ENCODE data around the gene MAST4.
A peak's percentile ranks its signal among the peaks of the same experiment; 100 is the strongest.

MAST4 gene

DNA sequence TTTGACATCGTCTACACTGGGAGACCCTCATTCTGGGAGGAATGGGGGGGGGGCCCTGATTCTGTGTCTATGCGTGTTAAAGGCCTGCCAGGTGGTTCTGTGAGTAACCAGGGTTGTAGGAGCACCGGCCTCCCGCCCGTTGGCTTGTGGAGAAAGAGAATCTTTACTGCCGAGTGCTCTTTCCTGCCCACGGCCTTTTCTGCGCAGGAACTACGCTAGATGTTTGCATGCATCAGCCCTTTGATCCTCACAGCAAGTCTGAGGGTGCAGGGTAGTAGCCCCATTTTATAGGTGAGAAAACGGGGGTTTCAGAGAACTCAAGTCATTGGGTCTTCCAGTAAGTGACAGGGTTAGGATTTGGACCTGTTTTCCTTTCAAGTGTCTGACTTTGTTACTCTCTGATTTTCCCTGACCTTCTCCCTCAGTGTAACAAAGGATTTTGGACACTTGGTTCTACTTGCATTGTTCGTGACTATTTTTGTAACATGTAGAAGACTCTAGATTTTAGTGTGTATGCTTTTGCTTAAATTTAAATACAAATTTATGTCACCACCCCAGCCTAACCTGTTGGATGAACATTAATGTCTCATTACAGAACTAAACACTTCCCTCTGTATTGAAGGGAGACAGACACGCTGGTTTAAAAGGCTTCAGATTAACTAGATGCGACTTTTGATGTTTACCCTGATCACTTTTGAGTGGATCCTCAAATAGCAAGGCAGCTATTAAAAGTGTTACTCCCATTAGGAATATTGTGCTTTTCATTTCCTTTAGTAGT lies 22.0 kb downstream of the MAST4 start:
- ATAC-seq (no peak), DNase-seq (ENCODE audit: low spot score in 2 of 2) (no peak)
- H3K27ac Mint-ChIP-seq: no peak overlapping the region
- no peak overlapping the region for H3K4me3 Mint-ChIP-seq
- no peaks in the 10 kb centered on the region for H3K36me3 Mint-ChIP-seq
- peaks cover 6% of the 10 kb centered on the region for H3K4me1 Mint-ChIP-seq
- no peaks in the 10 kb centered on the region for H3K9me3 Mint-ChIP-seq

DNA sequence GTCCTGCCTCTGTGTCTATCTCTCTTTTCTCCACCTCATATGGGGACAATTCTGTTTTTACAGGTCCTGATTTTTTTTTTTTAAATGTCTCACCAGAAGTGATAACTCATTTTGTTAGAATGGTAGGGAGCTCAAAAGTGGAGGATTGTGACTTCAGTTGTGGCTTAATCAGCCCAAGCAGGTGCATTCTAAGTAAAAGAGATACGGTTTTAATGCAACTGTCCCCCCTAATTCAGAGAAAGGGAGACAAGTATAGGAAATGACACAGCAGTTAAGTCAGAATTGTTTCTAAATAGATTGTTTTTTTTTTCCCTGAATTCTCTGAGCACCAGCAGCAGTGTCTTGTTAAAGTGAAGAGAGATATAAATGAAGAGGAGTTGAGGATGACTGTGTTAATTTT lies 24.5 kb downstream of the MAST4 start:
- Mint-ChIP-seq H3K4me3 (no peak overlapping the region), H3K9me3 (no peaks in the 10 kb centered on the region), H3K36me3 (no peaks in the 10 kb centered on the region), H3K4me1 (peaks cover 6% of the 10 kb centered on the region), H3K27ac (peak overlapping the region; percentile 8)
- ATAC-seq (no peak), DNase-seq (ENCODE audit: low spot score in 2 of 2) (no peak)

DNA sequence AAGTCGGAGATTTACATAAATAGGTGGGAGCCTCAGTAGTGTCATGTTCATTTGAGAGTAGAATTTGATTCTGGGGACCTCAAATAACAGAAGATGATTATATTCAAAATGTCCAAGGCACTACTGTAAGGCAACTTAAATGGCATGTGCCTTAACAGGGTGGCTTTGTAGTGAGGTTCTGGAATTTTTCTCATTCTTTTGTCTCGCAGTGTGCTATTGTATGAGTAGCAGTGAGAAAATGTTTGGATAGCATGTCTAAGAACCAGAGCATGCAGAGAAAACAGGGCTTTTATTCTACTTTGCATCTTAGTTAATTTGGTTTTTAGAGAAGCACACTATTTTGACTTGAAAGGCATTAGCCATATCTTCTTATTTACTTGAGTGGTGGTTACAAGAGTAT lies 25.0 kb downstream of the MAST4 start:
- no peak for ATAC-seq
- DNase-seq (ENCODE audit: low spot score in 2 of 2): no peak
- Mint-ChIP-seq H3K4me3 (no peak overlapping the region), H3K27ac (peak overlapping the region; percentile 8), H3K36me3 (no peaks in the 10 kb centered on the region), H3K9me3 (no peaks in the 10 kb centered on the region), H3K4me1 (peaks cover 6% of the 10 kb centered on the region)

DNA sequence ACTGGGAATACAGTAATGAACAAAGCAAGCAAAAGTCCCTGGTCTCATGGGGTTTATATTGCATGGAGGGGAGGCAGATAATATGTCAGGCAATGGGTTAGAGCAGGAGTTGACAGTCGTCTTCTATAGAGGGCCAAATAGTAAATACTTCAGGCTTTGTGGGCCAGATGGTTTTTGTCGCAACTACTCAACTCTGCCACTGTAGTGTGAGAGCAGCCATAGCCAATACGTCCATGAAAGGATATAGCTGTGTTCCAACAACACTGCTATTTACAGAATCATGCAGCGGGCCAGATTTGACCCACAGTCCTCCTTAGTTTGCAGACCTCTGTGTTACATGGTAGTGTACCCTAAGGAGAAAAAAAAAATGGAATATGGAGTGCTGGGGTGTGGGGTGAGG lies 25.5 kb downstream of the MAST4 start:
- Mint-ChIP-seq H3K27ac (no peak overlapping the region), H3K4me3 (no peak overlapping the region), H3K4me1 (peaks cover 6% of the 10 kb centered on the region), H3K9me3 (no peaks in the 10 kb centered on the region), H3K36me3 (no peaks in the 10 kb centered on the region)
- no peak for DNase-seq (ENCODE audit: low spot score in 2 of 2)
- ATAC-seq: no peak

- DNase-seq (ENCODE audit: low spot score in 2 of 2) (no peak), ATAC-seq (no peak)
- no peaks in the 10 kb centered on the region for H3K4me1 Mint-ChIP-seq
- H3K9me3 Mint-ChIP-seq: no peaks in the 10 kb centered on the region
- H3K27ac Mint-ChIP-seq: no peak overlapping the region
- H3K36me3 Mint-ChIP-seq: no peaks in the 10 kb centered on the region
- H3K4me3 Mint-ChIP-seq: no peak overlapping the region
Measured at GRCh38 chr5:66628561-66628960, 32.4 kb downstream of the MAST4 start.

- H3K4me1 Mint-ChIP-seq: no peaks in the 10 kb centered on the region
Measured at GRCh38 chr5:66629446-66629845, 33.3 kb downstream of the MAST4 start.

DNA sequence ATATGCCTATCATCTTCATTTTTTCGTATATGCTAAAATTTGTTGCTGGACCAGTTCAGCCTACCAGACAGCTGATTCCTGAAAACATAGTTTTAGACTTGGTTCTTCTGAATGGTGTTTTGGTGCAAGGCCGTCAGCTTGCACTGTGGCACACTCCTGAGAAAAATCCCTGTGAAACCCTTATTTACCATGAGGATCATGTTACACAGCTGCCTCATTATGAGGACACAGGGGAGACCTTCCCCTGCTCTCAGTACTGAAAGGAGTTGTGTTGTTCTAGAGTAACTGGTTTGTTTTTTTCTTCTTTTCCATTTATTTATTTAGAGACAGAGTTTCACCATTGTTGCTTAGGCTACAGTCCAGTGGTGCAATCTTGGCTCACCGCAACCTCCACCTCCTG lies 37.6 kb downstream of the MAST4 start:
- Mint-ChIP-seq H3K27ac (no peak overlapping the region), H3K36me3 (no peaks in the 10 kb centered on the region), H3K4me1 (no peaks in the 10 kb centered on the region), H3K4me3 (no peak overlapping the region), H3K9me3 (no peaks in the 10 kb centered on the region)
- ATAC-seq (no peak), DNase-seq (ENCODE audit: low spot score in 2 of 2) (no peak)

More at GRCh38 chr5:66629446-66629845, 33.3 kb downstream of the MAST4 start:
- no peak overlapping the region for H3K4me3 Mint-ChIP-seq
- H3K9me3 Mint-ChIP-seq: no peaks in the 10 kb centered on the region
- DNase-seq (ENCODE audit: low spot score in 2 of 2) (no peak), ATAC-seq (no peak)
- H3K27ac Mint-ChIP-seq: no peak overlapping the region
- no peaks in the 10 kb centered on the region for H3K36me3 Mint-ChIP-seq

DNA sequence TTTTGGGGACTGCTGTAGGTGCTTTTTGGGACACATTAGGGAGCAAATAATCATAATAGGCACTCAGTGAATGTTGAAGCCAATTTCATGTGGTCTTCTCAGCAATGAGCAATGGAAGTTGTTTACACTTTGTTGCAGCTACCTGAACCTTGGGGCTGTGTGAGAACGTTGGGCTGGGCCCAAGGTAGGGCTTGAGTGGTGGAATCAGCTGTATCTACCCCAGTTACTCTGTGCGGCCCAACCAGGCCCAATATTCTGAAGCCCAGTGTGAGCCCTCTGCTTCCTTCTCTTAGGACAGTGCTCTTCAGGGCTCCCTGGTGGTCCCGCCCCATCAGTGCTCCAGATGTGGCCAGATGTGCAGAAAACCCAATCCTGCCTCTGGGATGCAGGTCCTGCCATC lies 38.4 kb downstream of the MAST4 start:
- ATAC-seq: peak; percentile 43
- Mint-ChIP-seq H3K36me3 (no peaks in the 10 kb centered on the region), H3K9me3 (no peaks in the 10 kb centered on the region), H3K4me1 (no peaks in the 10 kb centered on the region), H3K4me3 (no peak overlapping the region), H3K27ac (no peak overlapping the region)
- no peak for DNase-seq (ENCODE audit: low spot score in 2 of 2)

DNA sequence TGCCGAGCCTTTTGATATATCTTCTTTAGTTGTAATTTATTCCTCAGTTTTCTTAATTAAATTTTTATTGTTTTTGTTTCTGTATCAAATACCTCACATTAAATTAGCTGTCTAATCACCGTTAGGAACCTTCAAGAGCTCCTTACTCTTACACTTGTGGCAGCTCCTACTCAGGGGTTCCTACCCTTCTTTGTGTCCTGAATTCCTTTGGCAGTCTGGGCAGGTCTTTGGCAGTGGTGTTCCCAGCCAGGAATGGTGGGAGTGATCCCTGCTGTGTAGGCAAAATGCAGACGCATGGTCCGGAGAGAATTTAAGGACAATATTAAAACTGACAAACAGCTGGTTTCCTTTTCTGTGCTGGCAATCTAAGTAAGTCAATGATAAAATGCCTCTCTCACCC lies 41.8 kb downstream of the MAST4 start:
- no peak for ATAC-seq
- Mint-ChIP-seq H3K27ac (no peak overlapping the region), H3K4me1 (no peaks in the 10 kb centered on the region), H3K36me3 (no peaks in the 10 kb centered on the region), H3K4me3 (no peak overlapping the region), H3K9me3 (no peaks in the 10 kb centered on the region)
- no peak for DNase-seq (ENCODE audit: low spot score in 2 of 2)

- Mint-ChIP-seq H3K27ac (no peak overlapping the region), H3K9me3 (no peaks in the 10 kb centered on the region), H3K36me3 (no peaks in the 10 kb centered on the region), H3K4me3 (no peak overlapping the region), H3K4me1 (no peaks in the 10 kb centered on the region)
- ATAC-seq: no peak
- no peak for DNase-seq (ENCODE audit: low spot score in 2 of 2)
Measured at GRCh38 chr5:66639037-66639436, 42.8 kb downstream of the MAST4 start.

GRCh38 chr5:66642538-66642937 lies 46.3 kb downstream of the MAST4 start:
- ATAC-seq (no peak), DNase-seq (ENCODE audit: low spot score in 2 of 2) (no peak)
- no peak overlapping the region for H3K27ac Mint-ChIP-seq
- H3K4me3 Mint-ChIP-seq: no peak overlapping the region
- no peaks in the 10 kb centered on the region for H3K4me1 Mint-ChIP-seq
- no peaks in the 10 kb centered on the region for H3K9me3 Mint-ChIP-seq
- no peaks in the 10 kb centered on the region for H3K36me3 Mint-ChIP-seq

- Mint-ChIP-seq H3K9me3 (no peaks in the 10 kb centered on the region), H3K36me3 (no peaks in the 10 kb centered on the region), H3K4me3 (no peak overlapping the region), H3K4me1 (no peaks in the 10 kb centered on the region), H3K27ac (no peak overlapping the region)
- ATAC-seq: no peak
- DNase-seq (ENCODE audit: low spot score in 2 of 2): no peak
Measured at GRCh38 chr5:66643387-66643786, 47.2 kb downstream of the MAST4 start.

GRCh38 chr5:66644111-66644510 lies 47.9 kb downstream of the MAST4 start:
- Mint-ChIP-seq H3K4me3 (no peak overlapping the region), H3K36me3 (no peaks in the 10 kb centered on the region), H3K4me1 (no peaks in the 10 kb centered on the region), H3K9me3 (no peaks in the 10 kb centered on the region), H3K27ac (no peak overlapping the region)
- no peak for ATAC-seq
- no peak for DNase-seq (ENCODE audit: low spot score in 2 of 2)

- no peak for DNase-seq (ENCODE audit: low spot score in 2 of 2)
- Mint-ChIP-seq H3K27ac (no peak overlapping the region), H3K9me3 (no peaks in the 10 kb centered on the region), H3K4me1 (no peaks in the 10 kb centered on the region), H3K4me3 (no peak overlapping the region), H3K36me3 (no peaks in the 10 kb centered on the region)
- ATAC-seq: no peak
Measured at GRCh38 chr5:66645039-66645438, 48.8 kb downstream of the MAST4 start.

DNA sequence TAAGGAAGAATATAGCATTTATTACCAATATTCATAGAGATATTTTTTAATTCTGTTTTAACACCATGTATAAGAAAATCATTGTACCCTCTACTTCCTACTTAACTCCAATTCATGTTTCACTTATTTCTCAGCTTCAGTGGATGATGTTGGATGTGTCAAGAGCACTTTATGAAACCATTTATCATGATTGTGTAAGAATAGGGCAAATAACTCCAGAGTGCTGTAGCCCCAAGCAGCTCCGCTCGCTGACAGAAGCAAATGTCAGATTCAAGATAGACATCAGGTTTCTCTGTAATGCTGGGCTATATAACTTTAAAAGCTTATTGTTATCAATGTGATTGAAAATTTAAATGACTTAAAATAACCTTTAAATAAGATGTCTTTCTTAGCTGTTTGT lies 50.4 kb downstream of the MAST4 start:
- H3K4me1 Mint-ChIP-seq: no peaks in the 10 kb centered on the region
- no peak overlapping the region for H3K27ac Mint-ChIP-seq
- no peak overlapping the region for H3K4me3 Mint-ChIP-seq
- no peaks in the 10 kb centered on the region for H3K36me3 Mint-ChIP-seq
- no peaks in the 10 kb centered on the region for H3K9me3 Mint-ChIP-seq
- ATAC-seq: no peak
- DNase-seq (ENCODE audit: low spot score in 2 of 2): no peak

DNA sequence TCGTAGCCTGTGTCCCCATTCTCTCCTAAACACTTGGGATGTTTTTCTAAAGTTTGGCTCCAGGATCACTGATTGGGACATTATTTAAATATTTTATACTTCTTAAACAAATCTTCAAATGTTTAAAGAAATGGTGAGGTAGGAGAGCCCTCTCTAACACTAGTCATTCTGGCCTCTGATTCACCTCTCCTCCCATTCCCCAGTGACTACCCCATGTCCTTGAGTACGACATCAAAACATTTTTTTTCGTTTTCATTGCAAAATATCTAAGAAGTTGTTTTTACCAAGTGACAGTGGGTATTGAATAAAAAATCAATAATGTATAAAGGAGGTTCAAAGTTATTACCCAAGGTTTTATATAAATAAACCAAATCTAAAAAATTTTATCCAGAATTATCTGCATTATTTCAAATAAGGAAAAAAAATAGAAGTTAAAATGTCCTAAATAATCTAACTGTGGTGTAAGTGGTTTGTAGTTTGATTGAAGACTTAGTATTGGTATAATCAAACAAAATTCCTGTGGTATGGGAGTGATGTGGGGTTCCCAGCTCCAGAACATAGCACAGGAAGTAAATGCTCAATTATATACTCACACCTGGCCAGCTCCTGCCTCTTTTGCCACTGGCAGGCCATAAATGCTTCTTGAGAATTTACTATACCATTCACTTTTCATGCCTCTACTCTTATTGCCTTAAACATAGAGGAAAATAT lies 51.1 kb downstream of the MAST4 start:
- ATAC-seq (no peak), DNase-seq (ENCODE audit: low spot score in 2 of 2) (no peak)
- Mint-ChIP-seq H3K9me3 (no peaks in the 10 kb centered on the region), H3K36me3 (no peaks in the 10 kb centered on the region), H3K4me3 (no peak overlapping the region), H3K27ac (no peak overlapping the region), H3K4me1 (no peaks in the 10 kb centered on the region)

Measured in stimulated activated effector memory CD8-positive, alpha-beta T cell treated with anti-CD3 and anti-CD28 coated beads, Interleukin-12 subunit alpha, Interleukin-12 subunit beta, amount 100 ng/mL, for 72 hours (primary cell).